H1 (cell line): ENCODE measurements around the gene OR4K2. TPM values are rescaled to one million over a fixed set of nuclear protein-coding genes. Genes with fewer than 3 reads are reported as not detected.

ENCODE experiments used
- CTCF ChIA-PET: fragments of 300-600 bp; sonication (Branson Sonifier 250); formaldehyde crosslinking; loops from one replicate; lab custom pipeline; 2021; ENCODE audit not compliant: partially characterized antibody; lab: Charles Lee
- POLR2A ChIA-PET: fragments of 300-600 bp; sonication (Branson Sonifier 250); formaldehyde crosslinking; loops from one replicate; lab custom pipeline; 2021; ENCODE audit warnings: inconsistent platforms; ENCODE audit not compliant: partially characterized antibody; lab: Charles Lee
- DNase-seq, 2 experiments: peaks; one replicate each; pipeline versions ENCODE4 v3.0.0 to v3.0.0-alpha.2; 2010 to 2022; ENCODE audit warnings: low spot score in 2 of 2, low read depth in 1 of 2, mixed read lengths in 1 of 2
- FAIRE-seq: peaks from 2 replicates; lab custom pipeline; 2011; peaks lifted over from hg19 to GRCh38; lab: Jason Lieb, UNC
- H2AFZ ChIP-seq: 2 replicates; pipeline ENCODE4 v1.8.1; 2012; ENCODE audit warnings: low read length, inconsistent platforms
- H2AK5ac ChIP-seq: 2 replicates; pipeline ENCODE4 v1.6.1; 2013; ENCODE audit warnings: low read depth, low read length
- H2BK120ac ChIP-seq: replicated peaks from 2 replicates; pipeline ENCODE3; 2013; ENCODE audit warnings: low read depth, low read length, inconsistent platforms
- H2BK12ac ChIP-seq: 2 replicates; pipeline ENCODE4 v1.6.1; 2013; ENCODE audit warnings: low read depth, low read length
- H2BK15ac ChIP-seq: 2 replicates; pipeline ENCODE4 v1.6.1; 2013; ENCODE audit warnings: low read length
- H2BK20ac ChIP-seq: 2 replicates; pipeline ENCODE4 v1.6.1; 2013; ENCODE audit warnings: low read length
- H2BK5ac ChIP-seq: 2 replicates; pipeline ENCODE4 v1.6.1; 2013; ENCODE audit warnings: low read depth, low read length
- H3K14ac ChIP-seq: 2 replicates; pipeline ENCODE4 v1.6.1; 2013; ENCODE audit warnings: inconsistent platforms; ENCODE audit not compliant: insufficient read length
- H3K18ac ChIP-seq: 2 replicates; pipeline ENCODE4 v1.6.1; 2013; ENCODE audit warnings: low read length; ENCODE audit errors: extremely low read depth
- H3K23ac ChIP-seq: 2 replicates; pipeline ENCODE4 v1.6.1; 2013; ENCODE audit warnings: inconsistent platforms; ENCODE audit not compliant: insufficient read length
- H3K23me2 ChIP-seq: 2 replicates; pipeline ENCODE4 v1.6.1; 2013; ENCODE audit warnings: low read depth, low read length
- H3K27ac ChIP-seq: 2 replicates; pipeline ENCODE4 v1.6.1; 2011; ENCODE audit warnings: low read depth, low read length, inconsistent platforms
- H3K27me3 ChIP-seq, 4 experiments: replicated peaks in 1 of 4; 1 replicate in 1 of 4; 2 replicates in 3 of 4; pipeline versions ENCODE4 v1.6.1 to v1.8.1; 2011 to 2013; ENCODE audit warnings: low read length in 3 of 4, mild to moderate bottlenecking in 3 of 4, inconsistent platforms in 2 of 4, mixed read lengths in 2 of 4, moderate library complexity in 1 of 4; ENCODE audit not compliant: control insufficient read depth in 3 of 4, insufficient read depth in 3 of 4; ENCODE audit errors: extremely low read depth in 1 of 4
- H3K36me3 ChIP-seq, 4 experiments: 2 replicates each; pipeline versions ENCODE4 v1.6.1 to v1.8.1; 2011 to 2013; ENCODE audit warnings: mild to moderate bottlenecking in 4 of 4, low read length in 3 of 4, moderate library complexity in 2 of 4, control low read depth in 1 of 4, inconsistent platforms in 1 of 4; ENCODE audit not compliant: insufficient read depth in 4 of 4, control insufficient read depth in 2 of 4
- H3K4ac ChIP-seq: replicated peaks from 2 replicates; pipeline ENCODE3; 2013; ENCODE audit warnings: low read length, low read depth, mixed read lengths, inconsistent platforms; ENCODE audit not compliant: insufficient read length
- H3K4me1 ChIP-seq, 4 experiments: replicated peaks in 1 of 4; 1 replicate in 1 of 4; 2 replicates in 3 of 4; pipeline versions ENCODE4 v1.6.1 to v1.8.1; 2011 to 2013; ENCODE audit warnings: low read length in 3 of 4, inconsistent platforms in 2 of 4, mixed read lengths in 1 of 4; ENCODE audit not compliant: insufficient read depth in 4 of 4, control insufficient read depth in 3 of 4
- H3K4me2 ChIP-seq, 2 experiments: 2 replicates each; pipeline versions ENCODE4 v1.6.1 to v1.8.1; 2011 to 2013; ENCODE audit warnings: low read depth in 2 of 2, low read length in 2 of 2, control low read depth in 1 of 2, inconsistent platforms in 1 of 2, mild to moderate bottlenecking in 1 of 2; ENCODE audit not compliant: insufficient read depth in 1 of 2
- H3K4me3 ChIP-seq, 4 experiments: fragments of 200-600, 300-600 bp in 1 of 4; sonication (generic), shearing (Covaris generic), sonication (Bioruptor Twin) in 1 of 4; 2 replicates each; pipeline versions ENCODE4 v1.5.1 to v1.8.1; 2011 to 2016; ENCODE audit warnings: low read length in 4 of 4, low read depth in 3 of 4, control low read depth in 2 of 4, inconsistent platforms in 2 of 4, mild to moderate bottlenecking in 2 of 4, mixed read lengths in 1 of 4, moderate library complexity in 1 of 4; ENCODE audit not compliant: insufficient read depth in 2 of 4; ENCODE audit errors: extremely low read depth in 1 of 4
- H3K56ac ChIP-seq: replicated peaks from 2 replicates; pipeline ENCODE3; 2013; ENCODE audit warnings: low read depth, mild to moderate bottlenecking, mixed read lengths, low read length, inconsistent platforms; ENCODE audit not compliant: insufficient read length
- H3K79me1 ChIP-seq: 2 replicates; pipeline ENCODE4 v1.6.1; 2013; ENCODE audit warnings: low read depth, low read length, control low read depth
- H3K79me2 ChIP-seq, 2 experiments: 2 replicates each; pipeline versions ENCODE4 v1.6.1 to v1.8.1; 2012 to 2013; ENCODE audit warnings: low read length in 2 of 2, mild to moderate bottlenecking in 2 of 2, inconsistent platforms in 1 of 2; ENCODE audit not compliant: insufficient read depth in 2 of 2, control insufficient read depth in 1 of 2
- H3K9ac ChIP-seq, 4 experiments: replicated peaks in 1 of 4; 1 replicate in 1 of 4; 2 replicates in 3 of 4; pipeline versions ENCODE4 v1.6.1 to v1.8.1; 2011 to 2013; ENCODE audit warnings: low read depth in 3 of 4, low read length in 3 of 4, control low read depth in 2 of 4, mild to moderate bottlenecking in 2 of 4, moderate library complexity in 2 of 4, inconsistent platforms in 1 of 4; ENCODE audit errors: extremely low read depth in 1 of 4
- H3K9me3 ChIP-seq, 2 experiments: 2 replicates each; pipeline versions ENCODE4 v1.6.1 to v1.8.1; 2012 to 2013; ENCODE audit warnings: mild to moderate bottlenecking in 2 of 2, moderate library complexity in 2 of 2, control low read depth in 1 of 2, inconsistent platforms in 1 of 2, low read depth in 1 of 2, low read length in 1 of 2, mixed read lengths in 1 of 2; ENCODE audit not compliant: insufficient read depth in 2 of 2
- H4K20me1 ChIP-seq, 2 experiments: replicated peaks in 1 of 2; 2 replicates each; pipeline versions ENCODE3 to v1.8.1; 2011 to 2013; ENCODE audit warnings: inconsistent platforms in 2 of 2, low read length in 2 of 2, mild to moderate bottlenecking in 1 of 2; ENCODE audit not compliant: insufficient read depth in 2 of 2, control insufficient read depth in 1 of 2
- H4K5ac ChIP-seq: 2 replicates; pipeline ENCODE4 v1.6.1; 2013; ENCODE audit warnings: low read length, low read depth, mixed read lengths, inconsistent platforms; ENCODE audit not compliant: insufficient read length
- H4K8ac ChIP-seq: 2 replicates; pipeline ENCODE4 v1.8.0; 2013; ENCODE audit warnings: mild to moderate bottlenecking, moderate library complexity, low read length, inconsistent platforms; ENCODE audit not compliant: insufficient read depth; ENCODE audit errors: extremely low read depth
- H4K91ac ChIP-seq: replicated peaks from 2 replicates; pipeline ENCODE3; 2013; ENCODE audit warnings: low read length, mixed read lengths, inconsistent platforms; ENCODE audit not compliant: insufficient read length
- GABPA ChIP-seq: IDR thresholded peaks from 2 replicates; pipeline ENCODE4 v1.6.1; 2011; ENCODE audit warnings: mild to moderate bottlenecking, low read length, moderate library complexity, borderline replicate concordance; ENCODE audit not compliant: insufficient read depth
- RAD21 ChIP-seq, 2 experiments: IDR thresholded peaks in 1 of 2; conservative IDR thresholded peaks in 1 of 2; 2 replicates each; pipeline ENCODE4 v1.6.1; 2011; ENCODE audit warnings: low read depth in 2 of 2, low read length in 2 of 2, improper control_type of control experiment in 1 of 2, inconsistent platforms in 1 of 2, mild to moderate bottlenecking in 1 of 2, moderate library complexity in 1 of 2
- RFX5 ChIP-seq: IDR thresholded peaks from 2 replicates; pipeline ENCODE4 v1.6.1; 2011; ENCODE audit warnings: low read depth, low read length, improper control_type of control experiment, borderline replicate concordance
- TAF7 ChIP-seq: optimal IDR thresholded peaks from 2 replicates; pipeline ENCODE3; 2011; ENCODE audit warnings: low read depth, mild to moderate bottlenecking, inconsistent platforms, low read length, moderate library complexity, borderline replicate concordance
- TCF12 ChIP-seq: IDR thresholded peaks from 2 replicates; pipeline ENCODE4 v1.6.1; 2011; ENCODE audit warnings: low read depth, mild to moderate bottlenecking, low read length
- polyA plus RNA-seq, 7 experiments: library from polyadenylated mRNA; depleted of rRNA in 3 of 7; stranded (reverse) in 5 of 7; unstranded in 2 of 7; fragments of >200 nt in 5 of 7; fragments of 200-250 nt in 2 of 7; gene quantifications; 1 replicate in 5 of 7; 2 replicates in 1 of 7; 4 replicates in 1 of 7; pipeline versions ENCODE4 v1.2.1 to v1.2.3, GENCODE V29; 2011 to 2013; ENCODE audit warnings: missing spikeins in 2 of 7, mixed read lengths in 2 of 7
- total RNA-seq: library from RNA; stranded (reverse); fragmentation: NEBNext Ultra II Directional; extraction: Animal tissue kit (Norgen Biotek cat#: 25700); gene quantifications from 2 replicates; pipeline ENCODE4 v1.2.1, GENCODE V29; 2021
- TF ChIP-seq, protein P1 (sequence below), 3 experiments: IDR thresholded peaks; 1 replicate in 2 of 3; 2 replicates in 1 of 3; pipeline versions ENCODE4 v1.5.1 to v1.6.1; 2011; ENCODE audit warnings: low read length in 3 of 3, mild to moderate bottlenecking in 3 of 3, inconsistent platforms in 2 of 3, low read depth in 1 of 3, moderate library complexity in 1 of 3; ENCODE audit not compliant: insufficient read depth in 1 of 3; ENCODE audit errors: control extremely low read depth in 1 of 3

Gene OR4K2
- total and polyA plus RNA-seq, 2 of the 8 experiments (the other 6 are each of a cell fraction or from before 2014, with no cell fraction given), result not detected

DNA sequence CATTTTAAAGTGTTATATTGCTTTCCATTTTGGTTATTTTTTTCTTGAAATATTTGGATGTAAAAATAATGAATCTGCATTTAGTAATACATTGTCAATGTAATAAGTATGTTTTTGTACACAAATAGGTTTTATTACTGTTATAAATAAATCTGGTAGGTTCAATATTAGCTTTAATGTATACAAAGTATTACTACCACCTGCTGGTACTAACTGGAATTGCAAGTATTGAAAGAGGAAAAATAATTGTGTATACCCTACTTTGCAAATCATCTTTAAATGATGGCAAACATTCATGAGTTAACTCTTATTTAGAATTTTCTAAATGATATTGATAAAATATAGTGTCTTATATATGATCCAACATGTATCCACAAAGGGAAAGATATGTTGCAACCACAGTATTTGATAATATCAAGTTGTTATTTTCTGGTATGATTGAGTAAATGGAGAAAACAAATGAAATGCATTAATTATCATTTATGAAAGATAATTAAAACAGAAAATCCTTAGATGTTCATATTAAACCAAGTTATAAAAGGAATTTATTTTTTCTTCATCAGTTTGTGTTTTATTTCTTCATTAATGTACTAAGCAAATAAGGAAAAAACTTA lies 3.2 kb downstream of the OR4K2 start:
- Histone ChIP-seq H2AK5ac (no peak overlapping the region), H3K9me3 (peaks cover 43 to 52% of the 10 kb centered on the region in 2 experiments)
- DNase-seq, result no peak

More for the DNA sequence above, 3.2 kb downstream of the OR4K2 start:
- CTCF ChIA-PET, result no interaction called here
- no peak overlapping the region for H3K4me2 ChIP-seq
- no peaks in the 10 kb centered on the region for H3K79me2 ChIP-seq
- no peaks in the 10 kb centered on the region for H3K79me1 ChIP-seq
- no peak overlapping the region for H2BK5ac ChIP-seq
- H4K5ac ChIP-seq, result no peak overlapping the region
- H4K8ac ChIP-seq, result no peak overlapping the region
- no peak overlapping the region for H4K91ac ChIP-seq
- H3K14ac ChIP-seq, result no peak overlapping the region
- H2BK15ac ChIP-seq, result no peak overlapping the region
- no peaks in the 10 kb centered on the region for H3K4me1 ChIP-seq
- no peak overlapping the region for H2BK20ac ChIP-seq
- no peak overlapping the region for H3K56ac ChIP-seq
- no peak for FAIRE-seq
- TF ChIP-seq TAF7 (no peak), RFX5 (no peak), TCF12 (no peak), GABPA (no peak), RAD21 (IDR thresholded peaks at IDR 0.05 in 1 of 2, conservative IDR thresholded peaks at IDR 0.05 in 1 of 2; ENCODE audit: low read depth in 2 of 2, low read length in 2 of 2) (peak in 1 of 2 experiments; percentile 21; a peak in 2 of 4 replicates)
- TF ChIP-seq, protein P1, sequence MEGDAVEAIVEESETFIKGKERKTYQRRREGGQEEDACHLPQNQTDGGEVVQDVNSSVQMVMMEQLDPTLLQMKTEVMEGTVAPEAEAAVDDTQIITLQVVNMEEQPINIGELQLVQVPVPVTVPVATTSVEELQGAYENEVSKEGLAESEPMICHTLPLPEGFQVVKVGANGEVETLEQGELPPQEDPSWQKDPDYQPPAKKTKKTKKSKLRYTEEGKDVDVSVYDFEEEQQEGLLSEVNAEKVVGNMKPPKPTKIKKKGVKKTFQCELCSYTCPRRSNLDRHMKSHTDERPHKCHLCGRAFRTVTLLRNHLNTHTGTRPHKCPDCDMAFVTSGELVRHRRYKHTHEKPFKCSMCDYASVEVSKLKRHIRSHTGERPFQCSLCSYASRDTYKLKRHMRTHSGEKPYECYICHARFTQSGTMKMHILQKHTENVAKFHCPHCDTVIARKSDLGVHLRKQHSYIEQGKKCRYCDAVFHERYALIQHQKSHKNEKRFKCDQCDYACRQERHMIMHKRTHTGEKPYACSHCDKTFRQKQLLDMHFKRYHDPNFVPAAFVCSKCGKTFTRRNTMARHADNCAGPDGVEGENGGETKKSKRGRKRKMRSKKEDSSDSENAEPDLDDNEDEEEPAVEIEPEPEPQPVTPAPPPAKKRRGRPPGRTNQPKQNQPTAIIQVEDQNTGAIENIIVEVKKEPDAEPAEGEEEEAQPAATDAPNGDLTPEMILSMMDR (IDR thresholded peaks at IDR 0.05; ENCODE audit: control extremely low read depth in 1 of 3, insufficient read depth in 1 of 3, low read depth in 1 of 3, low read length in 3 of 3), result peak in 1 of 3 experiments; percentile 19; a peak in 1 of 4 replicates
- TF ChIP-seq, all 59 proteins: peak for 2
- POLR2A ChIA-PET, result no interaction called here
- H2BK120ac ChIP-seq, result no peak overlapping the region
- no peak overlapping the region for H3K9ac ChIP-seq
- no peak overlapping the region for H3K18ac ChIP-seq
- no peaks in the 10 kb centered on the region for H3K23me2 ChIP-seq
- H3K23ac ChIP-seq, result no peak overlapping the region
- H2BK12ac ChIP-seq, result no peak overlapping the region
- H3K4ac ChIP-seq, result no peak overlapping the region
- H3K4me3 ChIP-seq, result no peak overlapping the region
- no peaks in the 10 kb centered on the region for H3K36me3 ChIP-seq
- H4K20me1 ChIP-seq, result no peaks in the 10 kb centered on the region
- H3K27ac ChIP-seq, result no peak overlapping the region
- no peaks in the 10 kb centered on the region for H3K27me3 ChIP-seq
- H2AFZ ChIP-seq, result no peak overlapping the region
